Prostate gland (tissue), 2 donors: Measurements from ENCODE around the gene SLC10A3. TPM values are rescaled to one million over a fixed set of nuclear protein-coding genes. Genes with fewer than 3 reads are reported as not detected.

ENCODE experiments used
- DNase-seq: peaks from one replicate; pipeline ENCODE4 v3.0.0-alpha.2; 2019; ENCODE audit warnings: low spot score
- H3K27ac ChIP-seq, 2 donors: fragments of 200-600 bp; sonication (generic); 2 replicates each; pipeline ENCODE4 v1.5.1; 2017 to 2019
- H3K27me3 ChIP-seq: fragments of 200-600 bp; sonication (generic); replicated peaks from 2 replicates; pipeline ENCODE4 v1.5.1; 2019; ENCODE audit not compliant: insufficient read depth
- H3K36me3 ChIP-seq, 2 donors: fragments of 200-600 bp; sonication (generic); 1 replicate in 1 of 2; 2 replicates in 1 of 2; pipeline versions ENCODE4 v1.5.1 to v1.8.1; 2017 to 2019
- H3K4me1 ChIP-seq: fragments of 200-600 bp; sonication (generic); replicated peaks from 2 replicates; pipeline ENCODE4 v1.5.1; 2019
- H3K4me3 ChIP-seq, 2 donors: fragments of 200-600 bp; sonication (generic); 2 replicates each; pipeline ENCODE4 v1.5.1; 2017 to 2019
- H3K9me3 ChIP-seq: fragments of 200-600 bp; sonication (generic); 2 replicates; pipeline ENCODE4 v1.5.1; 2017
- POLR2A ChIP-seq: fragments of 450-650 bp; IDR thresholded peaks from one replicate; pipeline ENCODE4 v1.6.1; 2016; ENCODE audit warnings: antibody characterized with exemption, mild to moderate bottlenecking
- POLR2AphosphoS5 ChIP-seq: sonication (generic); formaldehyde crosslinking; IDR thresholded peaks from one replicate; pipeline ENCODE4 v1.6.1; 2017; ENCODE audit warnings: antibody characterized with exemption
- WGBS: methylation state at CpG from one replicate; pipeline ENCODE4 v1.1.5; 2018; 5-methylcytosine and 5-hydroxymethylcytosine counted together
- intact Hi-C: fragments of 100-400 bp; cut with DNase I; formaldehyde crosslinking; loops from one replicate; pipeline ENCODE4 v1.14.2; 2022
- total RNA-seq, 2 donors: library from RNA; depleted of rRNA; stranded (reverse); fragments of >200 nt; gene quantifications; one replicate each; pipeline ENCODE4 v1.1.0, GENCODE V29; 2016
- TF ChIP-seq, protein P1 (sequence below), 4 experiments: fragments of 200-600 bp in 2 of 4; fragments of 450-650 bp in 2 of 4; sonication (generic) in 2 of 4; IDR thresholded peaks; 1 replicate in 3 of 4; 2 replicates in 1 of 4; pipeline ENCODE4 v1.5.1; 2016 to 2019; ENCODE audit warnings: antibody characterized with exemption in 4 of 4, mild to moderate bottlenecking in 2 of 4, moderate library complexity in 2 of 4

SLC10A3 gene
- total RNA-seq, 2 donors from 2014 or later: 28.0 to 45.6 TPM

DNA sequence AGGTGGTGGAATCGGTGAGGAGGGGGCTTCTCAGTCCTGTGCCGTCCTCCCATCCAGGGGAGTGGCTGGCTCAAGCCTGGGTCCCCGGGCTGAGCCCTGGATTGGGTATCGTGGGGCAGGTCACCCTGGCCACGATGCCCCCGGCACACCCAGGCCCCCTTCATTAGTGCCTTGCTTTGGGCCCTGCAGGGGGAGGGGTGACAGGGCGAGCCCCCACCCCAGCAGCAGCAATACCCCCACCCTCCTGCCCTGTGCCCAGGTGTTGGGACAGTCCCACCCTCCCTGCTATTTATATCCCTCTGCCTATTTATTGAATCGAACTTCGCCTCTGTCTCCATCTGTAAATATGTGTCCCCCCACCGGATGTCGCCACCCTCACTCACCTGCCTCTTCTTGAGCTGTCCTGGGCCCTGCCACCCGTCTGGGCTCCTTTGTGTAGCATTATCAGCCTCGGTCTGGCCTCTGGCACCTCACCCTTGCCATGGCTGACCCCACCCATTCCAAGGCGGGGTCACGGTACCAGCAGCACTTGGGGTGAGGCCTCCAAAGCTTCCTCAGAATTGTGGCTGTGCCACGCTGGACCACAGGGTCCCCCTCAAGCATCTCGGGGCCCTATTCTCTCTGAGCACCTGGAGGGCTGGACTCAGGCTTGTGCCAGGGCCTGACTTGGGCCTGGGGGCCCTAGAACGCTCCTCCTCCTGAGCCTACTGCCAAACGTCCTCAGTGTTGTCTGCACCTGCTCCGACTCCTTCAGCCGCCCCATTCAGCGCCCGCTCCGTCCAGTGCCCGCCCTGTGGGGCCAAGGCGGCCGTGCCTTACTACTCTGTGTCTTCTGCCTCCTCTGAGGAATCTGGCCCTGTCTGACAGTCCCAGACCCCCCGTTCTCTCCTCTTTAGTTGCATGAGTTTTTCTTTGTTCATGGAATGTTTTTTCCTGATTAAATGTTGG, 17.5 kb downstream of the SLC10A3 start:
- intact Hi-C loops: no loop called here
- no peak for DNase-seq
- no peaks in the 10 kb centered on the region for H3K4me1 ChIP-seq
- no peaks in the 10 kb centered on the region for H3K9me3 ChIP-seq
- no peak overlapping the region for H3K27ac ChIP-seq
- no peak overlapping the region for H3K4me3 ChIP-seq
- no peaks in the 10 kb centered on the region for H3K27me3 ChIP-seq
- no peaks in the 10 kb centered on the region for H3K36me3 ChIP-seq
- 77% methylated on average over 22 of the region's 28 CpGs for WGBS
- TF ChIP-seq POLR2A (no peak), POLR2AphosphoS5 (no peak)
- TF ChIP-seq, protein P1, sequence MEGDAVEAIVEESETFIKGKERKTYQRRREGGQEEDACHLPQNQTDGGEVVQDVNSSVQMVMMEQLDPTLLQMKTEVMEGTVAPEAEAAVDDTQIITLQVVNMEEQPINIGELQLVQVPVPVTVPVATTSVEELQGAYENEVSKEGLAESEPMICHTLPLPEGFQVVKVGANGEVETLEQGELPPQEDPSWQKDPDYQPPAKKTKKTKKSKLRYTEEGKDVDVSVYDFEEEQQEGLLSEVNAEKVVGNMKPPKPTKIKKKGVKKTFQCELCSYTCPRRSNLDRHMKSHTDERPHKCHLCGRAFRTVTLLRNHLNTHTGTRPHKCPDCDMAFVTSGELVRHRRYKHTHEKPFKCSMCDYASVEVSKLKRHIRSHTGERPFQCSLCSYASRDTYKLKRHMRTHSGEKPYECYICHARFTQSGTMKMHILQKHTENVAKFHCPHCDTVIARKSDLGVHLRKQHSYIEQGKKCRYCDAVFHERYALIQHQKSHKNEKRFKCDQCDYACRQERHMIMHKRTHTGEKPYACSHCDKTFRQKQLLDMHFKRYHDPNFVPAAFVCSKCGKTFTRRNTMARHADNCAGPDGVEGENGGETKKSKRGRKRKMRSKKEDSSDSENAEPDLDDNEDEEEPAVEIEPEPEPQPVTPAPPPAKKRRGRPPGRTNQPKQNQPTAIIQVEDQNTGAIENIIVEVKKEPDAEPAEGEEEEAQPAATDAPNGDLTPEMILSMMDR (IDR thresholded peaks at IDR 0.05): no peak

DNA sequence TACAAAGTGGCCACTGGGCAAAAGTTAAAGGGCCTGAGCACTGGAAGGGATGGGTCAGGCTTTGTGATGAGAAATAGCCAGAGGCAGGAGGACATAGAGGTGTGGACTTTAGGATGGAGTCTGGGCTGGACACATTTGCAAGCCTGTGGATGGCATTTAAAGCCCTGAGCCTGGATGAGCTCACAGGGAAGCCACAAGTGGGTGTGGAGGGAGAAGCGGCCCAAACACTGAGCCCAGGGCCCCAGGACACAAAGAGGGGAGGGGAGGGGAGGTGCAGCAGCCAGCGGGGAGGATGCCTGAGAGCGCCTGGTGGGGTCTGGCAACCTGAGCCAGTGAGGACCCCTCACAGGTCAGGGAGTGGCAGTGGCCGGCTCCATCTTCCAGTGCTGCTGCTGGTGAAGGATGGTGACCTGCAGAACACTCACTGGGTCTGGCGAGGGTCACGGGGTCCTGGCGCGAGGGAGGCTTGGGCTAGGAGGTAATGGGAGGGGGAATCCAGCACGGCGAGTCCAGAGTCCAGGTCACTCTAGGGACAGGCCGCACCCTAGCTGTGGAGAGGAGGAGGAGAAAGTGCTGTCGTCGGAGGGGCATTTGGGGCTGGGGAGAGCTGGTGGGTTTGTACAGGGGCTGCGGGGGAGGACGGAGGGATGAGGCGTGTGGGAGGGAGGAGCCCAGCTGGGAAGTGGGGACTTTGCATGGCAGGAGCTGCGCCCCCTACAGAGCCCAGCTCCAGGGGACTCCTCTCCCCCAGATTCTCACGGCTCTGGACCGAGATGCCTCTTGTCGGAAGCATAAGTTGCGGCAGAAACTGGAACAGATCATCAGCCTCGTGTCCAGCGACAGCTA, 18.4 kb downstream of the SLC10A3 start:
- no peaks in the 10 kb centered on the region for H3K4me1 ChIP-seq
- H3K36me3 ChIP-seq: no peaks in the 10 kb centered on the region
- no peaks in the 10 kb centered on the region for H3K9me3 ChIP-seq
- intact Hi-C loops: no loop called here
- H3K4me3 ChIP-seq: no peak overlapping the region
- DNase-seq: no peak
- no peak overlapping the region for H3K27ac ChIP-seq
- WGBS: 81% methylated on average over 22 of the region's 23 CpGs
- no peaks in the 10 kb centered on the region for H3K27me3 ChIP-seq
- TF ChIP-seq POLR2AphosphoS5 (no peak), POLR2A (no peak)
- TF ChIP-seq, protein P1 (IDR thresholded peaks at IDR 0.05): no peak

DNA sequence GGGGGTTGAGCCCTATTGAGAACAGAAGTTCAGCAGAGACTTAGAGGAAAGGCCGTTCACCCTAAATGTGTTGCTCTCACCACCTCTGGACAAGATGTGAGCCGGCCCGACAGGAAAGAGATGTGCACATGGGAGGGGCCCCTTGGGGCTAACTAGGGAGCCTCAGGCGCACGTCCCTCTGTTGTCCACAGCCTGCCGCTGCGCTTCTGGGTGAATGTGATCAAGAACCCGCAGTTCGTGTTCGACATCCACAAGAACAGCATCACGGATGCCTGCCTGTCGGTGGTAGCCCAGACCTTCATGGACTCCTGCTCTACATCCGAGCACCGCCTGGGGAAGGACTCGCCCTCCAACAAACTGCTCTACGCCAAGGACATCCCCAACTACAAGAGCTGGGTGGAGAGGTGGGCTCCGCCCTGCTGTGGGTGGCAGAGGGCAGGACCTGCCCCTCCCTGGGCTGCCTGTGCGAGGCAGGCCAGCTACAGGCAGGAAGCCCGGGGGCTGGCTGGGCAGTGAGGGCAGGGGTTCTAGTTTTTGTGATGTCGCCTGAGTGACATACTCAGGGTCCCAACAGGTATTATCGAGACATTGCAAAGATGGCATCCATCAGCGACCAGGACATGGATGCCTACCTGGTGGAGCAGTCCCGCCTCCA, 19.4 kb downstream of the SLC10A3 start:
- TF ChIP-seq POLR2AphosphoS5 (no peak), POLR2A (no peak)
- TF ChIP-seq, protein P1 (IDR thresholded peaks at IDR 0.05): no peak
- 84% methylated on average over 9 of the region's 23 CpGs for WGBS
- Histone ChIP-seq H3K9me3 (no peaks in the 10 kb centered on the region), H3K4me3 (no peak overlapping the region), H3K36me3 (no peaks in the 10 kb centered on the region), H3K27ac (no peak overlapping the region), H3K27me3 (no peaks in the 10 kb centered on the region), H3K4me1 (no peaks in the 10 kb centered on the region)
- no peak for DNase-seq
- intact Hi-C loops: no loop called here

DNA sequence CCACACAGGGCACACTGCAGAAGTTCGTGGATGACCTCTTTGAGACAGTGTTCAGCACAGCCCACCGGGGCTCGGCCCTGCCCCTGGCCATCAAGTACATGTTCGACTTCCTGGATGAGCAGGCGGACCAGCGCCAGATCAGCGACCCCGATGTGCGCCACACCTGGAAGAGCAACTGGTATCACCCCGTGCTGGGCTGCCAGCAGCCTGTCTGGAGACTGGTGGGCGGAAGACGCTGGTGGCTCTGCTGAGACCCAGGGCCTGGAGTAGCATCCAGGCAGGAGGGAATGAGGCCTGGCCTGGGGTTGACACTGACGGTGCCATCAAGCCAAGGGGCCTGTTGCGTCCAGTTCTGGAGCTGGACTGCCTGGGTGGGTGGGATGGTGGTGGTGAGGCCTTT, 20.0 kb downstream of the SLC10A3 start:
- intact Hi-C loops: no loop called here
- WGBS: 91% methylated on average over 13 of the region's 14 CpGs
- Histone ChIP-seq H3K36me3 (no peaks in the 10 kb centered on the region), H3K27me3 (no peaks in the 10 kb centered on the region), H3K4me3 (no peak overlapping the region), H3K4me1 (no peaks in the 10 kb centered on the region), H3K9me3 (no peaks in the 10 kb centered on the region), H3K27ac (no peak overlapping the region)
- TF ChIP-seq POLR2A (no peak), POLR2AphosphoS5 (no peak)
- TF ChIP-seq, protein P1 (IDR thresholded peaks at IDR 0.05): no peak
- no peak for DNase-seq
